GM23248 (cell line): Measurements from ENCODE around the gene DNAAF5.

Experiments used
- EZH2 ChIP-seq: fragments of 200-600 bp; sonication (generic); IDR thresholded peaks from 2 replicates; pipeline ENCODE4 v1.6.1; 2018; ENCODE audit warnings: antibody characterized with exemption, mild to moderate bottlenecking; ENCODE audit not compliant: insufficient read depth, poor library complexity, severe bottlenecking
- EZH2phosphoT487 ChIP-seq: fragments of 200-600 bp; sonication (generic); IDR thresholded peaks from 2 replicates; pipeline ENCODE4 v1.6.1; 2018; ENCODE audit warnings: antibody characterized with exemption, moderate library complexity, mild to moderate bottlenecking, low read depth; ENCODE audit not compliant: insufficient read depth

- TF ChIP-seq EZH2: no peak
- no peak for TF ChIP-seq EZH2phosphoT487
Observed at GRCh38 chr7:776381-776780, 49.9 kb downstream of the DNAAF5 start.
